OCI-LY7 (cell line): ENCODE results near the gene GUCY1A2. TPM values are rescaled to one million over a fixed set of nuclear protein-coding genes. Genes with fewer than 3 reads are reported as not detected.

ENCODE experiments used
- BruUV-seq: library from RNA; stranded (reverse); fragments of 400-500 nt; replicated peaks from 2 replicates; lab custom pipeline; 2021; lab: Mats Ljungman, UMichigan
- CTCF ChIA-PET: fragments of 300-600 bp; sonication (Branson Sonifier 250); formaldehyde crosslinking; loops from one replicate; lab custom pipeline; 2022; ENCODE audit warnings: antibody characterized with exemption; ENCODE audit not compliant: unreplicated experiment; lab: Charles Lee
- POLR2A ChIA-PET: fragments of 300-600 bp; sonication (Branson Sonifier 250); formaldehyde crosslinking; loops from one replicate; lab custom pipeline; 2022; ENCODE audit warnings: antibody characterized with exemption; lab: Charles Lee
- DNase-seq: peaks from one replicate; pipeline ENCODE4 v3.0.0-alpha.2; 2015; ENCODE audit warnings: low spot score
- H2AFZ ChIP-seq: fragments of 200-600 bp; sonication (generic), shearing (Covaris generic); 2 replicates; pipeline ENCODE4 v1.6.1; 2014; ENCODE audit warnings: mild to moderate bottlenecking, antibody characterized with exemption, low read length, moderate library complexity
- H3K27ac ChIP-seq: fragments of 200-600 bp; sonication (generic); 2 replicates; pipeline ENCODE4 v1.5.1; 2014; ENCODE audit warnings: mixed run types, low read depth, mild to moderate bottlenecking, moderate library complexity, low read length, inconsistent platforms; ENCODE audit not compliant: poor library complexity, severe bottlenecking
- H3K36me3 ChIP-seq: fragments of 200-600 bp; sonication (generic); 2 replicates; pipeline ENCODE4 v1.6.1; 2014; ENCODE audit warnings: mild to moderate bottlenecking, antibody characterized with exemption, low read length, moderate library complexity, mixed read lengths; ENCODE audit not compliant: insufficient read depth
- H3K4me1 ChIP-seq: fragments of 200-600 bp; sonication (generic); 2 replicates; pipeline ENCODE4 v1.5.1; 2014; ENCODE audit warnings: mild to moderate bottlenecking, low read length; ENCODE audit not compliant: insufficient read depth, poor library complexity, severe bottlenecking
- H3K4me2 ChIP-seq: fragments of 200-600 bp; sonication (generic); 2 replicates; pipeline ENCODE4 v1.6.1; 2014; ENCODE audit warnings: mild to moderate bottlenecking, low read length
- H3K4me3 ChIP-seq: fragments of 200-600 bp; sonication (generic); 2 replicates; pipeline ENCODE4 v1.5.1; 2014; ENCODE audit warnings: mild to moderate bottlenecking, low read depth, low read length; ENCODE audit not compliant: poor library complexity, severe bottlenecking
- H3K79me2 ChIP-seq: fragments of 200-600 bp; sonication (generic); 2 replicates; pipeline ENCODE4 v1.6.1; 2016; ENCODE audit warnings: low read depth, mild to moderate bottlenecking, low read length, moderate library complexity, mixed read lengths; ENCODE audit not compliant: insufficient read depth
- H3K9me2 ChIP-seq: fragments of 200-600 bp; sonication (generic); 2 replicates; pipeline ENCODE4 v1.6.1; 2016; ENCODE audit warnings: mild to moderate bottlenecking, low read length, mixed read lengths; ENCODE audit not compliant: insufficient read depth
- H3K9me3 ChIP-seq: fragments of 200-600 bp; sonication (generic); 2 replicates; pipeline ENCODE4 v1.6.1; 2014; ENCODE audit warnings: mild to moderate bottlenecking, mixed run types, low read length, mixed read lengths
- H4K20me1 ChIP-seq: fragments of 200-600 bp; sonication (generic); 2 replicates; pipeline ENCODE4 v1.6.1; 2014; ENCODE audit warnings: mild to moderate bottlenecking, antibody characterized with exemption, low read length, moderate library complexity, mixed read lengths; ENCODE audit not compliant: insufficient read depth
- EZH2phosphoT487 ChIP-seq: fragments of 200-600 bp; sonication (generic); IDR thresholded peaks from 2 replicates; pipeline ENCODE4 v1.6.1; 2018; ENCODE audit warnings: low read depth, borderline replicate concordance, mild to moderate bottlenecking, mixed run types, antibody characterized with exemption, low read length, moderate library complexity, mixed read lengths
- intact Hi-C: fragments of 100-400 bp; cut with micrococcal nuclease; formaldehyde crosslinking; loops from one replicate; pipeline ENCODE4 v1.10.0; 2022; ENCODE audit not compliant: unreplicated experiment
- total RNA-seq, 2 experiments: library from RNA; depleted of rRNA in 1 of 2; stranded (reverse); fragments of >200 nt in 1 of 2; shearing (Covaris generic) in 1 of 2; gene quantifications; 2 replicates each; pipeline ENCODE4 v1.2.3, GENCODE V29; 2014 to 2022
- TF ChIP-seq, protein P1 (sequence below): fragments of 200-600 bp; sonication (generic); conservative IDR thresholded peaks from 2 replicates; pipeline ENCODE4 v1.5.1; 2014; ENCODE audit warnings: mild to moderate bottlenecking, antibody characterized with exemption, low read length, moderate library complexity, mixed read lengths

Gene GUCY1A2
- total RNA-seq, 2 experiments from 2014 or later = under 0.01 TPM; not detected in 1

DNA sequence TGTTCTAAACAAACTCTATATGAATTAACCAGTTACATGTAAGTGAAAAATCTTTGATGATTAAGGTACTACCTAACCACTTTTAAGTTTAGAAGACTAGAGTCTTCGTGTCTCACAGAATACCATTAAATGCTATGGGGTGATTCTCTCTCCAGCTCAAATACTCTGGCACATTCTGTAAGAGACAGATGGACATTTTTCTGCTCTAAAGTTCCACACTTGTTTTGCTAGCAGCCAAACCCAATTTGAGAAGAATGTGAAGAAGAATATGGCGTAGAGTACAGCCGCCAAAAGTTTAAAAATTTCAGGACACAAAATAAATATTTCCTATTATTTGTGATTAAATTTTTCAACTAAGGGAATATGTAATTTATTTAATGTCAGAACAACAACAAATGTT is 339.1 kb downstream of the GUCY1A2 start:
- intact Hi-C loops = no loop called here
- no peak overlapping the region for H3K4me2 ChIP-seq

DNA sequence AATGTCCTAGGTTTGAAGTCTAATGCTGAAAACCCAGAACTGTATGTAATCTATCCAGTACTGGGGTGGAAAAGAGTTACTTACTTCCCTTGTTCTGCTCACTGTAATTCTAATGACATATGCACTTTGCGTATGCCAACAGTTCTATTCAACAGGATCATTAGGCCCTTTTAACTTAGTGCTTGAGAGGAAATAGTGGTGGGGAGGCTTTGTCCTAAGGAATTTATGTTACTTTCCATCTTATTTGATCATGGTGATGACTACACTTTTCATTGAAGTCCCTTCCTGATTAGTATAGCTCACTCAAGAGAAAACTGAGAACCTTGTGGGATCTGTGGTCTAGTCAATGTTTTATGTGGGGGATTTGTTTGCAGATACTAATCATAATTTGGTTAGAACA is 348.2 kb downstream of the GUCY1A2 start:
- intact Hi-C loops = no loop called here
- no TSS peak for BruUV-seq
- no peak overlapping the region for H2AFZ ChIP-seq
- no peaks in the 10 kb centered on the region for H3K9me2 ChIP-seq
- no peak overlapping the region for H3K4me2 ChIP-seq
- no peak overlapping the region for H3K27ac ChIP-seq
- no peaks in the 10 kb centered on the region for H3K4me1 ChIP-seq
- H3K9me3 ChIP-seq = no peaks in the 10 kb centered on the region
- POLR2A ChIA-PET = interaction anchor here (0.6 kb wide), 1 partner anchor 8 kb away, joined by 3 read pairs; no protein-coding TSS in a partner anchor
- CTCF ChIA-PET = no interaction called here
- no peaks in the 10 kb centered on the region for H3K79me2 ChIP-seq
- H3K36me3 ChIP-seq = no peaks in the 10 kb centered on the region
- no peak for DNase-seq
- no peak for TF ChIP-seq EZH2phosphoT487
- TF ChIP-seq, protein P1, sequence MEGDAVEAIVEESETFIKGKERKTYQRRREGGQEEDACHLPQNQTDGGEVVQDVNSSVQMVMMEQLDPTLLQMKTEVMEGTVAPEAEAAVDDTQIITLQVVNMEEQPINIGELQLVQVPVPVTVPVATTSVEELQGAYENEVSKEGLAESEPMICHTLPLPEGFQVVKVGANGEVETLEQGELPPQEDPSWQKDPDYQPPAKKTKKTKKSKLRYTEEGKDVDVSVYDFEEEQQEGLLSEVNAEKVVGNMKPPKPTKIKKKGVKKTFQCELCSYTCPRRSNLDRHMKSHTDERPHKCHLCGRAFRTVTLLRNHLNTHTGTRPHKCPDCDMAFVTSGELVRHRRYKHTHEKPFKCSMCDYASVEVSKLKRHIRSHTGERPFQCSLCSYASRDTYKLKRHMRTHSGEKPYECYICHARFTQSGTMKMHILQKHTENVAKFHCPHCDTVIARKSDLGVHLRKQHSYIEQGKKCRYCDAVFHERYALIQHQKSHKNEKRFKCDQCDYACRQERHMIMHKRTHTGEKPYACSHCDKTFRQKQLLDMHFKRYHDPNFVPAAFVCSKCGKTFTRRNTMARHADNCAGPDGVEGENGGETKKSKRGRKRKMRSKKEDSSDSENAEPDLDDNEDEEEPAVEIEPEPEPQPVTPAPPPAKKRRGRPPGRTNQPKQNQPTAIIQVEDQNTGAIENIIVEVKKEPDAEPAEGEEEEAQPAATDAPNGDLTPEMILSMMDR = no peak
- H3K4me3 ChIP-seq = no peak overlapping the region
- no peaks in the 10 kb centered on the region for H4K20me1 ChIP-seq

More for the DNA sequence above, 339.1 kb downstream of the GUCY1A2 start:
- Histone ChIP-seq H3K4me3 (no peak overlapping the region), H3K4me1 (no peaks in the 10 kb centered on the region), H2AFZ (no peak overlapping the region), H3K27ac (no peak overlapping the region), H4K20me1 (no peaks in the 10 kb centered on the region), H3K36me3 (no peaks in the 10 kb centered on the region), H3K79me2 (no peaks in the 10 kb centered on the region), H3K9me3 (no peaks in the 10 kb centered on the region), H3K9me2 (no peaks in the 10 kb centered on the region)
- DNase-seq = no peak
- TF ChIP-seq EZH2phosphoT487 = no peak
- TF ChIP-seq, protein P1 = no peak
- no TSS peak for BruUV-seq
- ChIA-PET CTCF (no interaction called here), POLR2A (no interaction called here)

DNA sequence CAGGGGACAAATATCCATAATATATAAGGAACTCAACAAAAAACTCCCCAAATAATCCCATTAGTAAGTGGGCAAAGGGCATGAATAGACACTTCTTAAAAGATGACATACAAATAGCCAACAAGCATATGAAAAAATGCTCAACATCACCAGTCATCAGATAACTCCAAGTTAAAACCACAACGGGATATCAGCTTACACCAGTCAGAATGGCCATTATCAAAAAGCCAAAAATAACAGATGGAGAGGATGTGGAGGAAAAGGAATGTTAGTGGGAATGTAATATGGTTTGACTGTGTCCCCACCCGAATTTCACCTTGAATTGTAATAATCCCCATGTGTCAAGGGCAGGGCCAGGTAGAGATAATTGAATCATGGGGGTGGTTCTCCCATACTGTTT is 350.1 kb downstream of the GUCY1A2 start:
- no peaks in the 10 kb centered on the region for H4K20me1 ChIP-seq
- CTCF ChIA-PET = no interaction called here
- H3K4me1 ChIP-seq = no peaks in the 10 kb centered on the region
- H2AFZ ChIP-seq = no peak overlapping the region
- TF ChIP-seq, protein P1 = no peak
- TF ChIP-seq EZH2phosphoT487 = no peak
- H3K36me3 ChIP-seq = no peaks in the 10 kb centered on the region
- no TSS peak for BruUV-seq
- H3K4me2 ChIP-seq = no peak overlapping the region
- intact Hi-C loops = no loop called here
- no peak overlapping the region for H3K4me3 ChIP-seq
- no peak for DNase-seq
- H3K9me3 ChIP-seq = no peaks in the 10 kb centered on the region
- POLR2A ChIA-PET = interaction anchor here (2.0 kb wide), 1 partner anchor 13 kb away, joined by 6 read pairs; no protein-coding TSS in a partner anchor
- H3K27ac ChIP-seq = no peak overlapping the region
- no peaks in the 10 kb centered on the region for H3K9me2 ChIP-seq
- H3K79me2 ChIP-seq = no peaks in the 10 kb centered on the region
